Panc1 (cell line): ENCODE data around the gene STAM2. TPM values are rescaled to one million over a fixed set of nuclear protein-coding genes. Genes with fewer than 3 reads are reported as not detected.

Experiments
- ATAC-seq: fragments of 200-7000 bp; cut with Tn5 transposase; 2 replicates; pipeline ENCODE4 v1.9.1; 2020; ENCODE audit warnings: mild to moderate bottlenecking, moderate library complexity
- BruUV-seq: library from RNA; stranded (reverse); fragments of 400-500 nt; replicated peaks from 2 replicates; lab custom pipeline; 2021; lab: Mats Ljungman, UMichigan
- CTCF ChIA-PET: fragments of 300-600 bp; sonication (Branson Sonifier 250); formaldehyde crosslinking; loops from one replicate; lab custom pipeline; 2022; ENCODE audit warnings: antibody characterized with exemption; lab: Charles Lee
- POLR2A ChIA-PET: fragments of 300-600 bp; sonication (Branson Sonifier 250); formaldehyde crosslinking; loops from one replicate; lab custom pipeline; 2022; ENCODE audit warnings: antibody characterized with exemption; lab: Charles Lee
- DNase-seq: peaks from one replicate; pipeline ENCODE4 v3.0.0-alpha.2; 2010; ENCODE audit warnings: low read depth, low spot score
- H3K27ac ChIP-seq: 2 replicates; pipeline ENCODE4 v1.5.1; 2011; ENCODE audit warnings: mild to moderate bottlenecking, low read length, inconsistent platforms
- H3K27me3 ChIP-seq: fragments of 200-500 bp; sonication (Bioruptor generic); 2 replicates; pipeline ENCODE4 v1.6.0; 2014; ENCODE audit warnings: low read length, inconsistent platforms; ENCODE audit not compliant: control insufficient read depth, insufficient read depth
- H3K36me3 ChIP-seq: fragments of 200-500 bp; sonication (Bioruptor generic); 2 replicates; pipeline ENCODE4 v1.5.1; 2014; ENCODE audit warnings: inconsistent platforms, mild to moderate bottlenecking, low read length, moderate library complexity; ENCODE audit not compliant: control insufficient read depth, insufficient read depth
- H3K4me1 ChIP-seq: 2 replicates; pipeline ENCODE4 v1.5.1; 2011; ENCODE audit warnings: inconsistent platforms, mild to moderate bottlenecking, low read length, moderate library complexity; ENCODE audit not compliant: control insufficient read depth, insufficient read depth
- H3K4me3 ChIP-seq, 2 experiments: 2 replicates each; pipeline ENCODE4 v1.5.1; 2011 to 2012; ENCODE audit warnings: low read depth in 2 of 2, low read length in 2 of 2, mild to moderate bottlenecking in 2 of 2, inconsistent platforms in 1 of 2, moderate library complexity in 1 of 2
- H3K9me3 ChIP-seq: fragments of 200-500 bp; sonication (Bioruptor generic); 2 replicates; pipeline ENCODE4 v1.5.1; 2014; ENCODE audit warnings: low read depth, mild to moderate bottlenecking, inconsistent platforms, low read length, moderate library complexity; ENCODE audit not compliant: control insufficient read depth, insufficient read depth
- CTCF ChIP-seq: fragments of 450-650 bp; IDR thresholded peaks from 2 replicates; pipeline ENCODE4 v1.5.1; 2017; ENCODE audit warnings: mild to moderate bottlenecking
- POLR2AphosphoS5 ChIP-seq: IDR thresholded peaks from 2 replicates; pipeline ENCODE4 v1.6.1; 2012; ENCODE audit warnings: mild to moderate bottlenecking, low read depth, low read length, moderate library complexity
- REST ChIP-seq, 2 experiments: IDR thresholded peaks; 2 replicates each; pipeline ENCODE4 v1.6.1; 2011 to 2012; ENCODE audit warnings: low read depth in 2 of 2, control low read depth in 1 of 2, low read length in 1 of 2, mild to moderate bottlenecking in 1 of 2, moderate library complexity in 1 of 2; ENCODE audit not compliant: insufficient read depth in 1 of 2
- SIN3A ChIP-seq: IDR thresholded peaks from 2 replicates; pipeline ENCODE4 v1.6.1; 2012; ENCODE audit warnings: low read depth, mild to moderate bottlenecking, low read length, moderate library complexity, borderline replicate concordance; ENCODE audit not compliant: insufficient read depth
- TCF7L2 ChIP-seq: IDR thresholded peaks from 2 replicates; pipeline ENCODE4 v1.6.1; 2011; ENCODE audit warnings: mild to moderate bottlenecking, low read depth, low read length, inconsistent platforms
- in situ Hi-C: cut with HindIII; loops from 2 replicates; pipeline ENCODE4 v1.10.0; 2016; ENCODE audit warnings: low sequenced_read_pairs, low pct_unique_long_range_greater_than_20kb
- intact Hi-C: fragments of 100-400 bp; cut with micrococcal nuclease; formaldehyde crosslinking; loops from one replicate; pipeline ENCODE4 v1.10.0; 2022; ENCODE audit not compliant: unreplicated experiment
- total RNA-seq: library from RNA; stranded (reverse); gene quantifications from one replicate; pipeline ENCODE4 v1.2.1, GENCODE V29; 2021; ENCODE audit not compliant: unreplicated experiment

Gene STAM2
- total RNA-seq, 1 experiment from 2014 or later, result 29.1 TPM

GRCh38 chr2:152089238-152089637, 86.3 kb downstream of the STAM2 start:
- TF ChIP-seq CTCF (no peak), TCF7L2 (no peak), POLR2AphosphoS5 (no peak), REST (IDR thresholded peaks at IDR 0.05; ENCODE audit: insufficient read depth in 1 of 2, low read depth in 2 of 2, low read length in 1 of 2) (no peak), SIN3A (no peak)
- DNase-seq (no peak), ATAC-seq (no peak)
- no peaks in the 10 kb centered on the region for H3K4me1 ChIP-seq
- CTCF ChIA-PET, result no interaction called here
- no TSS peak for BruUV-seq
- H3K27ac ChIP-seq, result no peak overlapping the region
- H3K4me3 ChIP-seq, result no peak overlapping the region
- intact Hi-C loops, result no loop called here
- H3K9me3 ChIP-seq, result no peaks in the 10 kb centered on the region
- POLR2A ChIA-PET, result no interaction called here
- no peaks in the 10 kb centered on the region; the same call in 1 of the 2 replicates for H3K27me3 ChIP-seq
- no peaks in the 10 kb centered on the region for H3K36me3 ChIP-seq
- in situ Hi-C loops, result no loop called here

GRCh38 chr2:152088006-152088405, 87.6 kb downstream of the STAM2 start:
- no peak for TF ChIP-seq TCF7L2
- TF ChIP-seq CTCF, result no peak
- no peak for TF ChIP-seq REST (IDR thresholded peaks at IDR 0.05; ENCODE audit: insufficient read depth in 1 of 2, low read depth in 2 of 2, low read length in 1 of 2)
- no peak for TF ChIP-seq POLR2AphosphoS5
- TF ChIP-seq SIN3A, result no peak
- intact Hi-C loops (no loop called here), in situ Hi-C loops (no loop called here)
- POLR2A ChIA-PET, result no interaction called here
- Histone ChIP-seq H3K4me3 (no peak overlapping the region), H3K27me3 (no peaks in the 10 kb centered on the region; the same call in 1 of the 2 replicates), H3K36me3 (no peaks in the 10 kb centered on the region), H3K4me1 (no peaks in the 10 kb centered on the region), H3K9me3 (no peaks in the 10 kb centered on the region), H3K27ac (no peak overlapping the region)
- CTCF ChIA-PET, result no interaction called here
- BruUV-seq, result no TSS peak
- DNase-seq (no peak), ATAC-seq (no peak)
